ENCODE results near the gene XYLT1. TPM values are rescaled to one million over a fixed set of nuclear protein-coding genes. Genes with fewer than 3 reads are reported as not detected.
"Not testable (repeated sequence)": the region's sequence is repeated elsewhere in the genome, so short reads cannot be mapped to it uniquely, and the experiment has no call there.

XYLT1 gene
- total RNA-seq, 1 donor from 2014 or later, result 0.45 TPM

DNA sequence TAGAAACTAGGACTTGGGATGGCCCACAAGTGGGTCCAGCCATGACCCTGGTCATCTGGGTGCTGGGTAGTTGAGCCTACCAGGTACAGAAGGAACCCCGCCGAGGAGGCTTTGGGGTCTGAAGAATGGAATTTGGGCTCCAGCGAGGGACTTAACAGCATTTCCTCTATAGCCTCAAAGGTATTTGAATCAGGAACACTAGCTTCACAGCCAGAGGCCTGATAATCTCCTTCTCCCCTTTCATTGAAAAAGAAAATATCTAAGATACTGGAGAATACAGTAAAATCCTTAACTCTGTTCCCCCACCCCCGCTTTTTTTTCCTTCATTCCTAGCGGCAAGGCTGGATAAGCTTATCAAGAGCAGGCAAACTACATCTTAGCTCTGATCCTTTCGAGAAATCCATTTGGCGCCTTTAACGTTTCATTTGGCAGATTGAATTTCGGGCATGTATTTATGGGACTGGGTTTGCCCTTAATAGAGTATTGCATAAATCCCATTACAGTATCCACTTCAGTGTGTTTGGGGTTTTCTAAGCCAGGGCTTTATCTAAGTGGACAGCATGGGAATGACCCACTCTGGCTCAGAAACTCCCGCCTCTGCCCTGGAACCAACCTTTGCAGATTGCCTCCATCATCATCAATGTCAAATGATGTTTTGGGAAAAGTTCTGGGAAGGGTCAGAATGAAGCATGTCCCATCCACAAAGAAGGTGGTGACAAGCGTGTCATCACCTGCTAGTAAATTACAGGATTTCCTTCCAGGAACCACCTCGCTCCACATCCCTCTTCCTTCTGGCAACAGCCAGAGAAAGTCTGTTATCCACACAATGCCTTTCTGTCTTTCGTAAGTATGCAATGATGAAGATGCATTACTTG is 36.9 kb downstream of the XYLT1 start:
- DNase-seq (ENCODE audit: low spot score), result no peak
- ATAC-seq, result no peak

DNA sequence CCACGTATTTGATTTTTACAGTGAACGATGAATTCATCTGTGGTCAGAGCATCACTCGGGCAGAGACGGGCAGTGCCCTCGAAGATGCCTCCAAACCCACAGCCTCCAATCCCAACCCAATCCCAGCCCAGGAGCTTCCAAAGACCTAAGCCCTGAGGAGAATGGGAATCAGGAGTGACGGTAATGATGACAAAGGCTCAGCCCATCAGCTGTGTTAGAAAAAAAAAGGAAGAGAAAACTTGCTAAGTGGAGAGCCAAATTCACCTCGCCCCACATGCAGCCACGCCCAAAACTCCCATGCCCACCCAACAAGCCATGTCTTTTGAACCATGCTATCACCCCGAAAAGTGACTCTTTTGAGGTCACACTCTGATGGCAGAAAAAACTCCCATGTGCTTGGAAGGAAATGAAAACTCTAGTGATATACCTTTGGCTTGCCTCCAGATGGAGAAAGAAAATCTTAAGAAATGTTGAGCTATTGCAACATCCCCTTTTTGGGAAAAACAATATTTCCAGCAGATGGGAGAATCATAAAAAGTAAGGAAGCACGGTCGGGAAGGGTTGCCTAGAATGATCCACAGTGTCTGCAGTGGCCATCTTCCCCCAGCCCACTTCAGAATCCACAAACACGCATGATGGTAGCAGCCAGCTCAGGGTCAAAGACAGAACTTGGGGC is 37.7 kb downstream of the XYLT1 start:
- DNase-seq (ENCODE audit: low spot score) (no peak), ATAC-seq (no peak)

DNA sequence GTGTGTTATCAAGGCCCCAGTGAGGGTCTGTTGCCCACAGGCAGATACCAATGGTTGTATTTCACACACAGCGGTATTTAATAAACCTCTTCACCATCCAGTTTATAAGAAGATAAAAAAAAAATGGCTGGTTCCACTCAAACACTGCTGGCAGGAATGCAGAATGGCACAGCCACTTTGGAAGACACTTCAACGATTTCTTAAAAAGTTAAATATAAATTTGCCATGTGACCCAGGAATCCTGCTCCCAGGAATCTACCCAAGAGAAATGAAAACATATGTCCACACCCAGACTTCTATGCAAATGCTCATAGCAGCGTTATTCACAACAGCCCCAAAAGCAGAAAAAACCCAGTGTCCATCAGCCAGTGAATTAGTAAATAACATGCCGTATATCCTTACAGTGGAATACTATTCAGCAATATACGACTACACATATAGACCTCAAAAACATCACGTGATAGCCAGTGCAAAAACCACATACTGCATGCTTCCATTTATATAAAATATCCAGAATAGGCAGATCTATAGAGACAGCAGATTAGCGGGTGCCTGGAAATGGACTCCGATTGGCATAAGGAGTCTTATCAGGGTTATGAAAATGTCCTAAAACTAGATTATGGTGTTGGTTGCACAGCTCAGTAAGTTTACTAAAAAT is 38.7 kb downstream of the XYLT1 start:
- DNase-seq (ENCODE audit: low spot score) (no peak), ATAC-seq (no peak)

DNA sequence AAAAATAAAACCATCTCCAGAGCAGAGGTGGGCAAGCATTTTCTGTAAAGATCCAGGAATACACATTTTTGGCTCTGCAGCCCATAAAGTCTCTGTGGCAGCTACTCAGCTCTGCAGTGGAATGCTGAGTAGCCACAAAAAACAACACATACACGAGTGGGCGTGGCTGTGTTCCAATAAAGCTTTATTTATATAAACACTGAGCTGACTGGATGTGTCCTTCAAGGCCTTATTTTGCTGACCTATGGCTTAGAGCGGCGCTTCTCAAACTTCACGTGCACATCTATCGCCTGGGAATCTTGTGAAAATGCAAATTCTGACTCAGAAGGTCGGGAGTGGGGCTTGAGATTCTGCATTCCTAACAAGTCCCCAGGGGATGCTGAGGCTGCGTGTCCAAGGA is 39.7 kb downstream of the XYLT1 start:
- DNase-seq (ENCODE audit: low spot score), result no peak
- ATAC-seq, result no peak

DNA sequence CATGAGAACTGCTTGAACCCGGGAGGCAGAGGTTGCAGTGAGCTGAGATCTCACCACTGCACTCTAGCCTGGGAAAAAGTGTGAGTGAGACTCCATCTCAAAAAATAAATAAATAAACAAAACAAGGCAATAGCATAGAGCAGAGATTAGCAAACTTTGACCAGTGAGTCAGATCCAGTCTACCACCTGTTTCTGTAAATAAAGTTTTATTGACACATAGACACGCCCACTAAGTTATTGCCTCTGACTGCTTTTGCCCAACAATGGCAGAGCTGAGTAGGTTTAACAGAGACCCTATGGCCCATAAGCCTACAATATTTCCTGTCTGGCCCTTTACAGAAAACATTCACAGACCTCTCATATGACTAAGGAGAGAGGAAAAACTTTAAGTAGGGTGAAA is 44.3 kb downstream of the XYLT1 start:
- no peak for ATAC-seq
- DNase-seq (ENCODE audit: low spot score), result no peak

DNA sequence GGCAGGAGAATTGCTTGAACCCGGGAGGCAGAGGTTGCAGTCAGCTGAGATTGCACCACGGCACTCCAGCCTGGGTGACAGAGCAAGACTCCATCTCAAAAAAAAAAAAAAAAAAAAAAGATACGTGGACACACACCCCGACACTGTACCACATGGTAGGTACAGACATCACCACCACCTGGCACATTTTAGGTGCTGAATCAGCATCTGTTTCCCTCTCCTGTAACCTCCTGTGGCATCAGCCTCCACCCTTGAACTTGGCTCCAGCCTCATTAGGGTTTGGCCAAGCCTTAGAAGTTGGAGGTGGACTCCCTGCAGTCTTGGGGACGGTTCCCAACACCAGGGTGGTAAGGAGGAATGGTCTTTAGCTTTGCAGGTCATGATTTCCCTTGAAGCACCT is 46.0 kb downstream of the XYLT1 start:
- no peak for ATAC-seq
- no peak for DNase-seq (ENCODE audit: low spot score)

DNA sequence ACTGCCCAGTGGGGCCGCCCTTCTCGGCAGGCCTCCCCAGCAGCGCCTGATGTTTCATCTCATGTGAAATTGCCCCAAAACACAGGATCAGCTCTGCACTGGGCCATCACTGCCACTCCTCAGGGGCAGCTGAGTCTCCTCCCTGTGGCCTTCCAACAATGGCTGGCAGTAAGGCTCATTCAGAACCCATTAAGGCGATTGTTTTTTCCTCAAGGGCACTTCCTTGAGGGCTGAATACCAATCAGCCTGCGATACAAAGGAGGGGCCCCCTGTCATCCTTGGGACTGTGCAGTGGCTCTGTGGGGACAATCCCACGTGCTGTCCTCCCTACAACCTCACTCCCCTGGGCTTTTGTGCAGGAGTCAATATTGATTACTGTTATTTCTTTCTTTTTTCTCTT is 47.5 kb downstream of the XYLT1 start:
- ATAC-seq (no peak), DNase-seq (ENCODE audit: low spot score) (no peak)

DNA sequence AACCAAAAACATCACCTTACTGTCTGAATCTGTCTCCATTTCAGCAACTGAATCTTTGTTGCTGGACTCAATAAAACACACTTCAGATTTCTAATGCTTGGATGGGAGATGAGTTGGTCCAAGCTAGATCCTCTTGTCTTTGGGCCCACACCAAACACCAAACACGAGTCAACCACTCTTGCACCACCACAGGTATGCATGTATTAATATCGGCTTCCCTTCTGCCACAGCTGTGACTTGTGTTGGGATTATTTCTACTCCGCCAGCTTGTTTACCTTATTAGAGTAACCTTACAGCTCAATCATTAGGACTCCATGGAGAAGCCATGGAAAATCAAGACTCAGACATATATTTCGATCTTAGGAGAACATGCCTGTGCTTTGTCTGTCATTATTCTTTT is 49.9 kb downstream of the XYLT1 start:
- DNase-seq (ENCODE audit: low spot score), result no peak
- no peak for ATAC-seq

DNA sequence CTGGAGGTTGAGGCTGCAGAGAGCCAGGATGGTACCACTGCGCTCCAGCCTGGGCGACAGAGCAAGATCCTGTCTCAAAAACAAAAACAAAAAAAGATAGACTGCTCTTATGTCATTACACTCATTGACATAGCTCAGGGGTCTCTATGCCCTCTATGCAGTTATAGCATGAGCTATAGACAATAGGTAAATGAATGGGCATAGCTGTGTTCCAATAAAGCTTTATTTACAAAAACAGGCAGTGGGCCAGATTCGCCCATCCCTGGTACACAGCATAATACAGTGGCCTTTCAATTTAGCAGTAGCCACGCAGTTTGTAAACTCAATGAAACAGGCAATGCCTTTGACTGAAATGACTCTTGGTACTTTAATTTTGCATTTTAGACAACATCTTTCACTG is 51.5 kb downstream of the XYLT1 start:
- ATAC-seq (no peak), DNase-seq (ENCODE audit: low spot score) (no peak)

DNA sequence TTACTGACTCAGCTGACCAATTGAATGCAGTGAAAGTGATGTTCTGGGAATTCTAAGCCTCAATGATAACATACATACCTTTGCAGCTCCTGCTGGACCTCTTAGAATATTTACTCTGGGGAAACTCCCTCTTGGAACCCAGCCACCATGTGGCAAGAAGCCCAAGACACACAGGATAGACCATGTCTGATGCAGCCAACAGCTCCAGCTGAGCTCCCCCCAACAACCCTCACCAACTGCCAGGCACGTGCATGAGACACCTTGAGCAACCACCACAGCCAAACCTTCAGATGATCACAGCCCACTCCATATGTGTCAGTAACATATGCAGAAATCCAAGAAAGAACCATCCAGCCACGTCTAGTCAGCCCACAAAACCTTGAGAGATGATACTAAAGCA is 53.0 kb downstream of the XYLT1 start:
- no peak for ATAC-seq

DNA sequence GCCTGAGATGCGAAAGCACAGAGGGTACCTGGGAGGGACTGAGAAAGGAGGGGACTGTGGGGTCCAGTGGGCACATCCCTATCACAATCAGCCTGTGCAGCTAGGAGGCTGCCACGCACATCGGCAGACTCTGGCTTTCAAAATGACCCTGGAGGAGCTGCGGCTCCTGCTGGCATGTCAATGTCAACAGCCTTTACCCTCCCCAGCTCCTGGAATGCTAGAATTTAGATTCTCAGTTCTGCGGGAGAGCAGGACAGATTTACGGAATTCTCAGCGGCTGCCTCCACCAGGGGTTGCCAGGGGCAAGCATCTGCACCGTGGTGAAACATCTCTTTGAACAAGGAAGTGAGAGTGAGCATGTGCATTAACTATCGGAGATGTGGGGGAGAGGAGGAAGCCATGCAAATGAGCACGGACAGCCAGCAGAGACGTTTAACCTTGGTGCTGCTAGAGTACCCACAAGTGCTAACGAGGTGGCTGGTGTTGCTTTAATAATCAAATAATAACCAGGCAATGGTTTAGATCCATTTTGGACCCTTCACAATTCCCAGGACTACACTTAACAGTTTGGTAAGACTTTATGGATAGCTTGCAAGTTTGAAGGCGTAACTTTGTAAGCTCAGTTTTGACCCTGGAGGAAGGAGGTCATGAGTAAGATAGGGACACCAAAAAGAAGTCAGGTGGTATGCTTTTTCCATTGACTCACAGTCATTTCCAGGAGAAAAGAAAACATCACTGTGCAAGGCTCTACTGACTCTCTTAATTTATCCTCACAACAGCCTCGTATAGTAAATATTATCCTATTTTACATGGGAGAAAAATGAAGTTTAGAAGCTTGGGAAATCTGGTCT is 54.1 kb downstream of the XYLT1 start:
- peak; percentile 49 for ATAC-seq

More for the DNA sequence above, 53.0 kb downstream of the XYLT1 start:
- no peak for DNase-seq (ENCODE audit: low spot score)

DNA sequence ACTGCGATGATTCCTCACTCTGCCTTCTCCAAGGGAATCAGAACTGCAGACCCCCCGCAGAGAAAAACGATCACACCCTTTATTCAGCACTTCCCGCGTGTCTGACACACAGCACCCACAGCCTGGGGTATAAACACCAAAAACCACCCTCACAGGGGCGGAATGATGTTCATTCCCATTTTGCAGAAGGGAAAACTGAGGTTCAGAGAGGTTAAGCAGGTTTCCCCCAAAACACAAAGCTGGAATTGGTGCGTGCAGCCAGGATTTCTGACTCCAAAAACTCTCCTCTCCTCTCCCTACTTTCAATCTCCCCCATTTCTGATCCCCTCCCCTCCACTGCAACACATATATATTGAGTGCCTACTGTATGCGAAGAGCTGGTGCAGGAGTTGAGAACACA is 55.8 kb downstream of the XYLT1 start:
- DNase-seq (ENCODE audit: low spot score) (no peak), ATAC-seq (no peak)

More for the DNA sequence above, 54.1 kb downstream of the XYLT1 start:
- DNase-seq (ENCODE audit: low spot score), result no peak

DNA sequence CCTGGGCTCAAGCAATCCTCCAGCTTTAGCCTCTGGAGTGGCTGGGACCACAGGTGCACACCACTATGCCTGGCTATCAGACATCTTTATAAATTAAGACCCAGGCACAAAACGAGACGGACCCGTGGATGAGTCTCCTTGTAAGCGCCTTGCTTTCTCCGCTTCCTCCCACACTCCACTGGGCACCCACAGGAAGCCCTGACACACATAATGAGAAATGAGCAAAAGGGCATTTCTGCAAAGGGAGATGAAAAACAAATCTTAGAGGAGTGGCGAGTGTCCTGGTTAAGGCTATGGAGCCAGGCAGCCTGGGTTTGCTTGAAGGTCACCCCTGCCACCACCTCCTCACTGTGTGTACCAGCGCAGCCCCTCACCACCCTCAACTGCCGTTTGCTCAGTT is 56.3 kb downstream of the XYLT1 start:
- DNase-seq (ENCODE audit: low spot score) (no peak), ATAC-seq (no peak)

DNA sequence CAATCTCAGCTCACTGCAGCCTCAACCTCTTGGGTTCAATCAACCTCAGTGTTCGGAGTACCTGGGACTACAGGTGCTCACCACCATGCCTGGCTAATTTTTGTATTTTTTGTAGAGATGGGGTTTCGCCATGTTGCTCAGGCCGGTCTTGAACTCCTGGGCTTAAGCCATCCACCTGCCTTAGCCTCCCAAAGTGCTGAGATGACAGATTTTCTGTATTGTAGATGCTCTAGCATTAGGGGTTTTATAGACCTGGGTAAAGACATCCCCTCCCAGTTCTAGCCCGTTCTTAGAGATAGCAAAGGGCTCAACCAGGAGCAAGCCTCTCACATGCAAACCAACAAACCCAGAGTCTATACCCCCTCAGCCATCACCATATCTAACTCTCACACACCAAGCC is 57.3 kb downstream of the XYLT1 start:
- ATAC-seq, result no peak

DNA sequence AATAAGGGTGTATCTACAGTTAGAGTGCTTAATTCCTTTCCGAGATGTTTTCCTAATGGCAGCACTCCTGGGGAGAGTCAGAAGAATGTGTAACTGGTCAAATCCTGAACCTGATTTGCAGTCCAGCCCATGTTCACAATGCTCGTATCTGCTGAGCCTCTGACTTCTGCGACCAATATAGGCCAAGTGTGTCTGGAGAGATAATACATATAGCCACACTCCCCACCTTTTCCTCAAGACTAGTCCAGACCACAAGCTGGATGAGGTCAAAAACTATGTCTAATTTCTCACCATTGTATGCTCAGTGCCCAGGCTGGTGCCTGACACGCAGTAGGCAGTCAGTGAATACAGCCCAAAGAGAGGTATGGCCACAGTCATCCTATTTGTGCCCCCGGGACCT is 58.0 kb downstream of the XYLT1 start:
- ATAC-seq (no peak), DNase-seq (ENCODE audit: low spot score) (no peak)

More for the DNA sequence above, 57.3 kb downstream of the XYLT1 start:
- no peak for DNase-seq (ENCODE audit: low spot score)

DNA sequence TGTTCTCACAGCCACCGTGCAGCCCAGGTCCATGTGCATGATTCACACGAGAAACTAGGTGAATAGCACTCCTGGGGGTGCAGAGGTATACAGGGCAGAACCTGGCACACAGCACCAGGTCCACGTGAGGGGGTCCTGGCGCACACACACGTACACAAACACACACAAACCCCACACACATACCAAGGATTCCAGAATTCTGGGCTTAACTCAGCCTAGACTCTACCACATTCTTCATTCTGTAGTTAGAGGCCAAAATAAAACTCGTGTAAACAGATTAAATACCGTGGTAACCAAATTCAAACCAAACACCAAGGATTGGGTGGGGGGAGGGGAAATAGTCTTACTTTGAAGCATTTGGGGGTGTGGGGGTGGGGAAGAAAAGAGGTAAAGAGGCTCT is 58.5 kb downstream of the XYLT1 start:
- ATAC-seq (no peak), DNase-seq (ENCODE audit: low spot score) (no peak)

DNA sequence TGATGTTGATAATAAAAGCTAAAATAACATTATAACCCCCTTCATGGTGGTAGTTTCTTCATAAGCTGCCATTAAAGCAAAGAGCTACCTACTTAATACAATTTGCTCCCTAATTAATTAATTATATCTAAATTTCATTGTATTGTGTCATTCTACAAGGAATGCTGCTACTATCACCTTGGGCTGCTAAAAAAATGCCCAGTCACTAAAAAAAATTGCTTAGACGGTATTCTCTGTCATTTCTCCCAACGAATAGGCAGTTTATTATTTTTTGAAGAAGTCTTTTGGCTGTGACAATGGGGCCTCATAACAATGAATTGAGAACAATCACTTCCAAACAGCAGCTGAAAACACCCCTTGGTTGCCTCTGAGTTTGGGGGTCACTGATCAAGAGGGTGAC is 59.5 kb downstream of the XYLT1 start:
- no peak for DNase-seq (ENCODE audit: low spot score)
- ATAC-seq, result no peak

DNA sequence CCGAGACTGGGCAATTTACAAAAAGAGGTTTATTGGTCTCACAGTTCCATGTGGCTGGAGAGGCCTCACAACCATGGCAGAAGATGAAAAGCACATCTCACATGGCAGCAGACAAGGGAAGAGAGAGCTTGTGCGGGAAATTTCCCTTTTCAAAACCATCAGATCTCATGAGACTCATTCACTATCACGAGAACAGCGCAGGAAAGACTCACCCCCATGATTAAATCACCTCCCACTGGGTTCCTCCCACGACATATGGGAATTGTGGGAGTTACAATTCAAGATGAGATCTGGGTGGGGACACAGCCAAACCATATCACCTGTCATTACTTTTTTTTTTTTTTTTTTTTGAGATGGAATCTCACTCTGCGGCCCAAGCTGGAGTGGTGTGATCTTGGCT is 60.4 kb downstream of the XYLT1 start:
- DNase-seq (ENCODE audit: low spot score); ATAC-seq: not testable (repeated sequence)

DNA sequence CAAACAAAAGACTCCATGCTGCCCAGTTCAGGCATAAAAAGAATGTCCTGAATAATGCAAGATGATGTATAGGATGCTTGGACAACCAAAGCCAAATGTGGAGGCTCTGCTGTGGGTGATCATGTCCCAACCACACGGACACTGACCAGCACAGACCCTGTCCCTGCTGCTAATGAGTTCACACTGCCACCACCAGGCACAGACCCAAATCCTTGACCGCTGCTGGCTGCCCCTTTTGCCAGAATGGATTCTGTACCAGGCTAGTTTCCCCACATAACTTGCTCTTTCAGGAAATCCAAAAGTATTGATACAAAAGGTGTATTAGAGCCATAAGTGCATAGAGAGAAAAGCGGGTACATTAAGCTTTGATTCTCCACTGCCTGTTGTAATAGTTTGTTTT is 60.9 kb downstream of the XYLT1 start:
- ATAC-seq, result no peak

DNA sequence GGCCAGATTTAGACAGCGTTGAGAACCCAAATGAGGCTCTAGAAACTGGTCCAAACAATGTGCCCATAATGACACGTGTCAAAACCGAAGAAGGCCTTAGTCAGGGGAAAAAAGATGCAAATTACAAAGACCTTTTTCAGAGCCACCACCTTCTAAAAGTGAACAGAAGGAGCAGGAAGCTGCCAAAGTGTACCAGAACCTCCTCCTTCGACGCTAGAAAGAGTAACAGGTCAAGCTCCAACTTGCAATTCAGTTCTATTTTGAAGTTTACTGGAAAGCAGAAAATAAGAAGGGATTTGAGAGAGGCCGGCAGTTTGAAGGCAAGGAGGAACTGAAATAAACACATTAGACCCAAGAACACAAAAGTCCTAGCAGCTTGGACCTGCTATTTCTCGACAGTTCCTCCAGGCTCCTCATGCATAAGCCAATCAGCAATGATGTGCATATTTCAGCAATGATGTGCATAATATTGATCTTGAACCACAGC is 61.8 kb downstream of the XYLT1 start:
- ATAC-seq (no peak), DNase-seq (ENCODE audit: low spot score) (no peak)

More for the DNA sequence above, 60.9 kb downstream of the XYLT1 start:
- no peak for DNase-seq (ENCODE audit: low spot score)

DNA sequence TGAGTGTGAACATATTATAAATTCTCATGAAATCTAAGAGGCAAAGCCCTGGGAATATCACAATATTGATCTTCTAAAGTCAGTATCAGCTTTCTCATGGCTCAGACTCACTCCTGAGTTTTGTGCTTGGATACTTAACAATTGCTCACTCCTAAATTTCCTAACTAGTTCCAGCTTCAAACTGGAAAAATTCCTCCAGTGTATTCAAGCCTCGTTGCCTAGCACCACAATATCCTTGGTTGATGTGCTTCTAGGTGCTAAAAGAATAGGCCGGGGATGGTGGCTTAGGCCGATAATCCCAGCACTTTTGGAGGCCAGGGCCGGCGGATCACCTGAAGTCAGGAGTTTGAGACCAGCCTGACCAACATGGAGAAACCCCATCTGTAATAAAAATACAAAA is 62.5 kb downstream of the XYLT1 start:
- DNase-seq (ENCODE audit: low spot score) (no peak), ATAC-seq (no peak)

All from left lobe of liver (tissue), 2 donors.